Measurements from ENCODE around the gene SLC24A3.

Gene SLC24A3

DNA sequence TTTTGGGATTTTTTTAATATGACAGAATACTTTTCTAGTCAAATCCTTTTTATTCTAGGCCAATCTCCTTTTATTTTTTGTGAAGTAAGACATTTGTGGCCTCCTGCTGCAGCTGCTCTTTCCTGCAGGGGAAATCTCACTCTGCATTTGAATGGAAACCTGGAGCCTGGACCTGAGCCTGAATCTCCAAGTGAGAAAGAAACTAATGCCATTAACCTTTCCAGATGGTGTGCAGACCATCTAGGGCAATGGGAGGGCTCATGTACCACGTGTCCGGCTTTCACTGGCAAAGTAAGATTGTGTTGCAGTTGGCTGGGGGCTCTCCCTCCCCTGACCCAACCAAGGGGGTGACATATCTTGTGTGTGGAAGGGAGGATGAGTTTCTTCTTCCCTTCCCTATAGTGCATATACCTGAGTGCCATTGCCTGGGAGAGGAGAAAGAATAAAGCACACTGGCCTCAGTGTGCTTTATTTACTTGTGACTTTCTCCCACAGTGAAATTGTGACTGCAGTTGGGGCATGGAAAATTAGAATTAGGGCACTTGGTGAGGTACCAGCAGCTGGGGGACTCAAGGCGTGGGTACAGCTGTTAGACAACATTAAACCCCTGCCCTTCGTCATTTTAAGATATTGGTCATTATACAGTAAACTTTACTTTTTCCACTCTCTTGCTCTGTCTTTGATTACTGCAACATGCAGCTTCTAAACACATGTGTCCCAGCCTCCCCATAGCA, 385.8 kb downstream of the SLC24A3 start:
- no peak overlapping the region for H2BK120ac ChIP-seq (ENCODE audit: low read depth, low read length)
- H3K4me3 ChIP-seq (ENCODE audit: low read length in 2 of 2): no peak overlapping the region
- no peak overlapping the region for H3K27ac ChIP-seq (replicated peaks; ENCODE audit: low read length)
- H4K8ac ChIP-seq (ENCODE audit: low read depth, low read length): no peak overlapping the region
- no peak overlapping the region for H3K23ac ChIP-seq (ENCODE audit: low read depth, low read length, poor library complexity)
- no peak overlapping the region for H2AK5ac ChIP-seq (ENCODE audit: low read depth, low read length)
- H3K18ac ChIP-seq (ENCODE audit: low read length): no peak overlapping the region
- no peak for DNase-seq (ENCODE audit: low spot score)
- H2BK12ac ChIP-seq (ENCODE audit: low read length): no peak overlapping the region
- no peaks in the 10 kb centered on the region for H3K79me1 ChIP-seq (ENCODE audit: low read depth, low read length)
- no CpG with 5 or more reads among the region's 4 CpGs for WGBS, 2 donors (ENCODE audit: extremely low coverage in 2 of 2, insufficient read length in 2 of 2, insufficient replicate concordance in 1 of 2)
- H3K36me3 ChIP-seq (replicated peaks in 1 of 2; ENCODE audit: control insufficient read depth in 2 of 2, insufficient read depth in 2 of 2, low read length in 2 of 2): no peaks in the 10 kb centered on the region
- no peak overlapping the region for H3K4ac ChIP-seq (ENCODE audit: low read length)
- H2BK15ac ChIP-seq (ENCODE audit: low read length): no peak overlapping the region
- H3K9me3 ChIP-seq (replicated peaks in 1 of 2; ENCODE audit: control insufficient read depth in 2 of 2, insufficient read depth in 1 of 2, low read depth in 1 of 2, low read length in 2 of 2): no peaks in the 10 kb centered on the region
- no peak overlapping the region for H3K9ac ChIP-seq (ENCODE audit: low read depth, low read length, poor library complexity)
- H2AFZ ChIP-seq (ENCODE audit: low read length): no peak overlapping the region
- no peak overlapping the region for H3K4me2 ChIP-seq (ENCODE audit: insufficient read depth, low read length, poor library complexity, severe bottlenecking)
- no peak overlapping the region for H2BK5ac ChIP-seq (ENCODE audit: low read length)
- no peak overlapping the region for H3K14ac ChIP-seq (ENCODE audit: low read length)
- no peaks in the 10 kb centered on the region for H3K27me3 ChIP-seq (ENCODE audit: control insufficient read depth in 3 of 3, insufficient read depth in 3 of 3, low read depth in 1 of 3, low read length in 3 of 3)
- no peak overlapping the region for H4K91ac ChIP-seq (ENCODE audit: low read depth, low read length, poor library complexity)
- no peaks in the 10 kb centered on the region for H3K4me1 ChIP-seq (ENCODE audit: control insufficient read depth in 2 of 2, insufficient read depth in 1 of 2, low read depth in 1 of 2, low read length in 2 of 2)

DNA sequence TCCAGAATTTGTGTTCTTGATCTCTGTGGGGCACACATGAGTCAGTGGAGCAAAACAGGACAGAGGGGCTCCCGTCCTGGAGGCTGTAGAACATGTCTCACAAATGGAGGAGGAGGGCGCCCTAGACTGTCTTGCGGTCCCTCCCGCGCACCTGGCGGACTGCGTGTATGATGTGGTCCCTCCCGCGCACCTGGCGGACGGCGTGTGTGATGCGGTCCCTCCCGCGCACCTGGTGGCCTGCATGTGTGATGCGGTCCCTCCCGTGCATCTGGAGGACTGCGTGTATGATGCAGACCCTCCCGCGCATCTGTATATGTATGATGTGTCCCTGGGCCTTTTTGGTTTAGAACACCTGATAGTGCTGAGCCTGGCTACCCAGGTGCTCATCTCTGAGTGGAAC, 386.8 kb downstream of the SLC24A3 start:
- H3K9ac ChIP-seq (ENCODE audit: low read depth, low read length, poor library complexity): peak overlapping the region; percentile 53
- H3K4me1 ChIP-seq (ENCODE audit: control insufficient read depth in 2 of 2, insufficient read depth in 1 of 2, low read depth in 1 of 2, low read length in 2 of 2): no peaks in the 10 kb centered on the region
- H2AFZ ChIP-seq (ENCODE audit: low read length): no peak overlapping the region
- H3K27me3 ChIP-seq (ENCODE audit: control insufficient read depth in 3 of 3, insufficient read depth in 3 of 3, low read depth in 1 of 3, low read length in 3 of 3): no peaks in the 10 kb centered on the region
- no peak for DNase-seq (ENCODE audit: low spot score)
- H2BK120ac ChIP-seq (ENCODE audit: low read depth, low read length): no peak overlapping the region
- H4K91ac ChIP-seq (ENCODE audit: low read depth, low read length, poor library complexity): no peak overlapping the region
- H3K14ac ChIP-seq (ENCODE audit: low read length): no peak overlapping the region
- no peak overlapping the region for H3K23ac ChIP-seq (ENCODE audit: low read depth, low read length, poor library complexity)
- WGBS, 2 donors (ENCODE audit: extremely low coverage in 2 of 2, insufficient read length in 2 of 2, insufficient replicate concordance in 1 of 2): no CpG with 5 or more reads among the region's 20 CpGs
- no peaks in the 10 kb centered on the region for H3K36me3 ChIP-seq (replicated peaks in 1 of 2; ENCODE audit: control insufficient read depth in 2 of 2, insufficient read depth in 2 of 2, low read length in 2 of 2)
- no peak overlapping the region for H4K8ac ChIP-seq (ENCODE audit: low read depth, low read length)
- H3K4ac ChIP-seq (ENCODE audit: low read length): no peak overlapping the region
- no peak overlapping the region for H2AK5ac ChIP-seq (ENCODE audit: low read depth, low read length)
- no peak overlapping the region for H2BK12ac ChIP-seq (ENCODE audit: low read length)
- no peak overlapping the region for H3K27ac ChIP-seq (replicated peaks; ENCODE audit: low read length)
- H2BK5ac ChIP-seq (ENCODE audit: low read length): no peak overlapping the region
- no peak overlapping the region for H2BK15ac ChIP-seq (ENCODE audit: low read length)
- no peak overlapping the region for H3K4me2 ChIP-seq (ENCODE audit: insufficient read depth, low read length, poor library complexity, severe bottlenecking)
- no peak overlapping the region for H3K4me3 ChIP-seq (ENCODE audit: low read length in 2 of 2)
- H3K18ac ChIP-seq (ENCODE audit: low read length): no peak overlapping the region
- H3K79me1 ChIP-seq (ENCODE audit: low read depth, low read length): no peaks in the 10 kb centered on the region
- no peaks in the 10 kb centered on the region for H3K9me3 ChIP-seq (replicated peaks in 1 of 2; ENCODE audit: control insufficient read depth in 2 of 2, insufficient read depth in 1 of 2, low read depth in 1 of 2, low read length in 2 of 2)

DNA sequence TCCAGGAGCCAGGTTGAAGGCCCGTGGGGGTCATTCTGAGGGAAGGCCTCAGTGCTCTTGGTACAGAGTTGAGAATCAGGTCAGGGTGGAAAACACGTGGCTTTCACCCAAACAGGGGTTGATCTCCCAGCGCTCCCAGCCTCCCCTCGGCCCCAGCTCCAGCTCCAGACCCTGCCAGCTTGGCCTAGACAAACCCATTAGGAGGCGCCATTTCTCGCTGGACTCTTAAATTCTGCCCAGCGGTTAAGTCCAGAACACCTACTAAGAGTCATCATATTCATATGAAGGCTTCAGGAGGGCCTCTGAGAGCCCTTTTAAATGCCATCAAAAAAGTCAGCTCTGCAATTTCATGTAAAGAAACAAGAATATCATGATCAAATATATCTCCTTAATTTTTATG, 387.6 kb downstream of the SLC24A3 start:
- H2AFZ ChIP-seq (ENCODE audit: low read length): no peak overlapping the region
- H3K9ac ChIP-seq (ENCODE audit: low read depth, low read length, poor library complexity): no peak overlapping the region
- H3K27ac ChIP-seq (replicated peaks; ENCODE audit: low read length): no peak overlapping the region
- no peak overlapping the region for H3K4me2 ChIP-seq (ENCODE audit: insufficient read depth, low read length, poor library complexity, severe bottlenecking)
- H2AK5ac ChIP-seq (ENCODE audit: low read depth, low read length): no peak overlapping the region
- no peak for DNase-seq (ENCODE audit: low spot score)
- H2BK15ac ChIP-seq (ENCODE audit: low read length): no peak overlapping the region
- no peaks in the 10 kb centered on the region for H3K27me3 ChIP-seq (ENCODE audit: control insufficient read depth in 3 of 3, insufficient read depth in 3 of 3, low read depth in 1 of 3, low read length in 3 of 3)
- H3K4ac ChIP-seq (ENCODE audit: low read length): no peak overlapping the region
- no peak overlapping the region for H2BK120ac ChIP-seq (ENCODE audit: low read depth, low read length)
- no peak overlapping the region for H4K91ac ChIP-seq (ENCODE audit: low read depth, low read length, poor library complexity)
- no peaks in the 10 kb centered on the region for H3K4me1 ChIP-seq (ENCODE audit: control insufficient read depth in 2 of 2, insufficient read depth in 1 of 2, low read depth in 1 of 2, low read length in 2 of 2)
- WGBS, 2 donors (ENCODE audit: extremely low coverage in 2 of 2, insufficient read length in 2 of 2, insufficient replicate concordance in 1 of 2): no CpG with 5 or more reads among the region's 7 CpGs
- H3K23ac ChIP-seq (ENCODE audit: low read depth, low read length, poor library complexity): no peak overlapping the region
- no peaks in the 10 kb centered on the region for H3K9me3 ChIP-seq (replicated peaks in 1 of 2; ENCODE audit: control insufficient read depth in 2 of 2, insufficient read depth in 1 of 2, low read depth in 1 of 2, low read length in 2 of 2)
- H2BK5ac ChIP-seq (ENCODE audit: low read length): no peak overlapping the region
- H3K79me1 ChIP-seq (ENCODE audit: low read depth, low read length): no peaks in the 10 kb centered on the region
- no peak overlapping the region for H2BK12ac ChIP-seq (ENCODE audit: low read length)
- H3K4me3 ChIP-seq (ENCODE audit: low read length in 2 of 2): no peak overlapping the region
- H3K14ac ChIP-seq (ENCODE audit: low read length): no peak overlapping the region
- no peaks in the 10 kb centered on the region for H3K36me3 ChIP-seq (replicated peaks in 1 of 2; ENCODE audit: control insufficient read depth in 2 of 2, insufficient read depth in 2 of 2, low read length in 2 of 2)
- H4K8ac ChIP-seq (ENCODE audit: low read depth, low read length): no peak overlapping the region
- H3K18ac ChIP-seq (ENCODE audit: low read length): no peak overlapping the region

DNA sequence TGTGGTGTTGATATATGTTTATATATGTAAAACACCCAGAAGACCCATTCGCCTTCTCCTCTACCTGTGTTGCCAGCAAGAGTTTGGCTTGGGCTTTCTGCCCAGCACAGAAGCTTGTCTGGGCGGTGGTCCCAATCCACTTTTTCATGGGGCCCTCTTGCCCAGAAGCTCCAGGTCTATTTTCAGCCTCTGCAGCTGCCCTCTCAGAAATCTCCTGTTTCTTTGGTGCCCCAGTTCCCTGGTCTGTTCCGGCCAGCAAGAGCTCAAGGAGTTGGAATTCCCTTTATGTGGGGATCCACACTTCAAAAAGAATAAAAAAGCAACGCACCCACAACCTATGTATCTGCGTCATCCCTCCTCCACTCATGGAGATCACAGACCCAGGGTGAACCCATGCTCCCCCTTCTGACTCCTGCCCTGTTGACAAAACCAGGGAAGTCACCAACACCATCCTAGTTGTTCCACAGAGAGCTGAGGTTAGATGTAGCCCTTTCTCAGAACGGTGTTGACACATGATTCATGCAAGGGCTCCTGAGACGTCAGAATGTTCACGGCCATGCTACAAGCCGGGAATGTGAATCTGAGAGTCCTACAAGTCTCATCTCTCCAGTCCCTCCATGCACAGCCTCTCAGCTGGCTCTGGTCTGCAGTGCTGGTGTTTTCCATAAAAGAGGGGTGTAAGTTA, 388.8 kb downstream of the SLC24A3 start:
- Histone ChIP-seq H2AFZ (ENCODE audit: low read length) (no peak overlapping the region), H3K9me3 (replicated peaks in 1 of 2; ENCODE audit: control insufficient read depth in 2 of 2, insufficient read depth in 1 of 2, low read depth in 1 of 2, low read length in 2 of 2) (no peaks in the 10 kb centered on the region), H3K79me1 (ENCODE audit: low read depth, low read length) (no peaks in the 10 kb centered on the region), H4K8ac (ENCODE audit: low read depth, low read length) (no peak overlapping the region), H2BK15ac (ENCODE audit: low read length) (no peak overlapping the region), H3K23ac (ENCODE audit: low read depth, low read length, poor library complexity) (no peak overlapping the region), H2BK120ac (ENCODE audit: low read depth, low read length) (no peak overlapping the region), H3K36me3 (replicated peaks in 1 of 2; ENCODE audit: control insufficient read depth in 2 of 2, insufficient read depth in 2 of 2, low read length in 2 of 2) (no peaks in the 10 kb centered on the region), H3K18ac (ENCODE audit: low read length) (no peak overlapping the region), H3K9ac (ENCODE audit: low read depth, low read length, poor library complexity) (no peak overlapping the region), H3K4me3 (ENCODE audit: low read length in 2 of 2) (no peak overlapping the region), H3K27me3 (ENCODE audit: control insufficient read depth in 3 of 3, insufficient read depth in 3 of 3, low read depth in 1 of 3, low read length in 3 of 3) (no peaks in the 10 kb centered on the region), H3K4ac (ENCODE audit: low read length) (no peak overlapping the region), H3K4me2 (ENCODE audit: insufficient read depth, low read length, poor library complexity, severe bottlenecking) (no peak overlapping the region), H3K27ac (replicated peaks; ENCODE audit: low read length) (no peak overlapping the region), H2BK12ac (ENCODE audit: low read length) (no peak overlapping the region), H3K4me1 (ENCODE audit: control insufficient read depth in 2 of 2, insufficient read depth in 1 of 2, low read depth in 1 of 2, low read length in 2 of 2) (no peaks in the 10 kb centered on the region), H4K91ac (ENCODE audit: low read depth, low read length, poor library complexity) (no peak overlapping the region), H2AK5ac (ENCODE audit: low read depth, low read length) (no peak overlapping the region), H2BK5ac (ENCODE audit: low read length) (no peak overlapping the region), H3K14ac (ENCODE audit: low read length) (no peak overlapping the region)
- DNase-seq (ENCODE audit: low spot score): no peak
- no CpG with 5 or more reads among the region's 9 CpGs for WGBS, 2 donors (ENCODE audit: extremely low coverage in 2 of 2, insufficient read length in 2 of 2, insufficient replicate concordance in 1 of 2)
